Measurements from ENCODE around the gene RELL2.

DNA sequence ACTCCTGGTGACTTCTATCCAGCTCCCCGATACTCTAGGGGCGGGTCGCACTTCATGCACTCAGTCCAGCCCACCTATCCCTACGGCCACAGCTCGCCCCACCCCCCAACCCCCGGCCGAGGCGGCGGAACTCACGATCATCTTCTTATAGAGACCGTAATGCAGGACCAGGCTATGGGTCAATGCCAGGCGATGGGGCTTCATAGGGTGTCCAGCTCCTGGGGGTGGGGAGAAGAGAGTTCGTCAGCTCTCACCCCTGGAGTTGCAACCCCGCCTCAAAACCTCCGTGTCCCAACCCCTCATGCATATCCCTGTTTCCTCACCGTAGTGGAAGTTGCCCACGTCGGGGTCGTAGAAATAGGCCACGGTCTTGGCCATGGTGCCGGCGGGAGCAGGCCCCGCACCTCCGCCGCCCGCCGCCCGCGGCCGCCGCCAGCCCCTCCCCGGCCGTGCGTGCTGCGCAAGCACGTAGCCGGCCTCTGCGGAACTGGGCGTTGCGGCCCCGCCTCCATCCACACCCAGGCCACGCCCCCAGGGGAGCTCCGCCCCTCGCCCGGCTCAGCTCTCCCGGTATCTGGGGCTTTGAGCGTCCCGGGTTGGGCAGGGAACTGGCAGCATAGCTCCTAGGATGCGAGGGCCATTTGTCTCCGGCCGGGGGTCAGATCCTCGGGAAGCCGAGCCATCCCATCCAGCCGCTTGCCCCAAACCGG, at the start of gene RELL2, which contains the start of gene HDAC3:
- TF ChIP-seq, protein P1, sequence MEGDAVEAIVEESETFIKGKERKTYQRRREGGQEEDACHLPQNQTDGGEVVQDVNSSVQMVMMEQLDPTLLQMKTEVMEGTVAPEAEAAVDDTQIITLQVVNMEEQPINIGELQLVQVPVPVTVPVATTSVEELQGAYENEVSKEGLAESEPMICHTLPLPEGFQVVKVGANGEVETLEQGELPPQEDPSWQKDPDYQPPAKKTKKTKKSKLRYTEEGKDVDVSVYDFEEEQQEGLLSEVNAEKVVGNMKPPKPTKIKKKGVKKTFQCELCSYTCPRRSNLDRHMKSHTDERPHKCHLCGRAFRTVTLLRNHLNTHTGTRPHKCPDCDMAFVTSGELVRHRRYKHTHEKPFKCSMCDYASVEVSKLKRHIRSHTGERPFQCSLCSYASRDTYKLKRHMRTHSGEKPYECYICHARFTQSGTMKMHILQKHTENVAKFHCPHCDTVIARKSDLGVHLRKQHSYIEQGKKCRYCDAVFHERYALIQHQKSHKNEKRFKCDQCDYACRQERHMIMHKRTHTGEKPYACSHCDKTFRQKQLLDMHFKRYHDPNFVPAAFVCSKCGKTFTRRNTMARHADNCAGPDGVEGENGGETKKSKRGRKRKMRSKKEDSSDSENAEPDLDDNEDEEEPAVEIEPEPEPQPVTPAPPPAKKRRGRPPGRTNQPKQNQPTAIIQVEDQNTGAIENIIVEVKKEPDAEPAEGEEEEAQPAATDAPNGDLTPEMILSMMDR (IDR thresholded peaks at IDR 0.05; ENCODE audit: insufficient read depth, low read length) = no peak
- TF ChIP-seq, protein P2, sequence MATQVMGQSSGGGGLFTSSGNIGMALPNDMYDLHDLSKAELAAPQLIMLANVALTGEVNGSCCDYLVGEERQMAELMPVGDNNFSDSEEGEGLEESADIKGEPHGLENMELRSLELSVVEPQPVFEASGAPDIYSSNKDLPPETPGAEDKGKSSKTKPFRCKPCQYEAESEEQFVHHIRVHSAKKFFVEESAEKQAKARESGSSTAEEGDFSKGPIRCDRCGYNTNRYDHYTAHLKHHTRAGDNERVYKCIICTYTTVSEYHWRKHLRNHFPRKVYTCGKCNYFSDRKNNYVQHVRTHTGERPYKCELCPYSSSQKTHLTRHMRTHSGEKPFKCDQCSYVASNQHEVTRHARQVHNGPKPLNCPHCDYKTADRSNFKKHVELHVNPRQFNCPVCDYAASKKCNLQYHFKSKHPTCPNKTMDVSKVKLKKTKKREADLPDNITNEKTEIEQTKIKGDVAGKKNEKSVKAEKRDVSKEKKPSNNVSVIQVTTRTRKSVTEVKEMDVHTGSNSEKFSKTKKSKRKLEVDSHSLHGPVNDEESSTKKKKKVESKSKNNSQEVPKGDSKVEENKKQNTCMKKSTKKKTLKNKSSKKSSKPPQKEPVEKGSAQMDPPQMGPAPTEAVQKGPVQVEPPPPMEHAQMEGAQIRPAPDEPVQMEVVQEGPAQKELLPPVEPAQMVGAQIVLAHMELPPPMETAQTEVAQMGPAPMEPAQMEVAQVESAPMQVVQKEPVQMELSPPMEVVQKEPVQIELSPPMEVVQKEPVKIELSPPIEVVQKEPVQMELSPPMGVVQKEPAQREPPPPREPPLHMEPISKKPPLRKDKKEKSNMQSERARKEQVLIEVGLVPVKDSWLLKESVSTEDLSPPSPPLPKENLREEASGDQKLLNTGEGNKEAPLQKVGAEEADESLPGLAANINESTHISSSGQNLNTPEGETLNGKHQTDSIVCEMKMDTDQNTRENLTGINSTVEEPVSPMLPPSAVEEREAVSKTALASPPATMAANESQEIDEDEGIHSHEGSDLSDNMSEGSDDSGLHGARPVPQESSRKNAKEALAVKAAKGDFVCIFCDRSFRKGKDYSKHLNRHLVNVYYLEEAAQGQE (IDR thresholded peaks at IDR 0.05; ENCODE audit: insufficient replicate concordance, low read depth) = no peak
- TF ChIP-seq POLR2AphosphoS5 (IDR thresholded peaks at IDR 0.05; ENCODE audit: low read depth) = peak; percentile 56
